Calu3 (cell line): Measurements from ENCODE around the gene ADH5. TPM values are rescaled to one million over a fixed set of nuclear protein-coding genes. Genes with fewer than 3 reads are reported as not detected.

ENCODE experiments used
- BruUV-seq: library from RNA; stranded (reverse); fragments of 400-500 nt; replicated peaks from 2 replicates; lab custom pipeline; 2021; lab: Mats Ljungman, UMichigan
- CTCF ChIA-PET: fragments of 300-600 bp; sonication (Branson Sonifier 250); formaldehyde crosslinking; loops from one replicate; lab custom pipeline; 2022; ENCODE audit warnings: antibody characterized with exemption; lab: Charles Lee
- DNase-seq: peaks from one replicate; pipeline ENCODE4 v3.0.0; 2022
- H3K27ac Mint-ChIP-seq: one replicate; pipeline ENCODE4 v1.8.0; 2022; ENCODE audit warnings: mixed read lengths; ENCODE audit not compliant: unreplicated experiment
- H3K27me3 Mint-ChIP-seq: one replicate; pipeline ENCODE4 v1.8.0; 2022; ENCODE audit warnings: mixed read lengths; ENCODE audit not compliant: unreplicated experiment
- H3K36me3 Mint-ChIP-seq: one replicate; pipeline ENCODE4 v1.8.0; 2022; ENCODE audit warnings: mild to moderate bottlenecking, moderate library complexity, mixed read lengths; ENCODE audit not compliant: insufficient read depth, unreplicated experiment
- H3K4me1 Mint-ChIP-seq: one replicate; pipeline ENCODE4 v1.8.0; 2022; ENCODE audit warnings: mild to moderate bottlenecking, low read depth, mixed read lengths; ENCODE audit not compliant: unreplicated experiment
- H3K4me3 Mint-ChIP-seq: one replicate; pipeline ENCODE4 v1.8.0; 2022; ENCODE audit warnings: mild to moderate bottlenecking, low read depth, moderate library complexity, mixed read lengths; ENCODE audit not compliant: unreplicated experiment
- H3K9me3 Mint-ChIP-seq: one replicate; pipeline ENCODE4 v1.8.0; 2022; ENCODE audit warnings: low read depth, mixed read lengths; ENCODE audit not compliant: unreplicated experiment
- intact Hi-C: fragments of 100-400 bp; cut with micrococcal nuclease; formaldehyde crosslinking; loops from one replicate; pipeline ENCODE4 v1.10.0; 2022; ENCODE audit not compliant: unreplicated experiment
- total RNA-seq: library from RNA; stranded (reverse); gene quantifications from 2 replicates; pipeline ENCODE4 v1.2.3, GENCODE V29; 2022
- TF ChIP-seq, protein P1 (sequence below): fragments of 200-600 bp; IDR thresholded peaks from one replicate; pipeline ENCODE4 v1.8.0; 2022; ENCODE audit warnings: antibody characterized with exemption; ENCODE audit not compliant: unreplicated experiment

ADH5 gene
- total RNA-seq, 1 experiment from 2014 or later = 88.8 TPM

- peaks cover 21% of the 10 kb centered on the region for H3K4me1 Mint-ChIP-seq
- CTCF ChIA-PET = interaction anchor here (0.7 kb wide), 1 partner anchor 63 kb away, joined by 3 read pairs; the partner anchor contains the start of gene METAP1
- DNase-seq = no peak
- no peak overlapping the region for H3K4me3 Mint-ChIP-seq
- intact Hi-C loops = loop anchor here (5.0 to 10.0 kb wide), 2 partner anchors 121 to 913 kb away; partner anchors contain the start of gene STPG2
- H3K27me3 Mint-ChIP-seq = no peaks in the 10 kb centered on the region
- peaks cover 31% of the 10 kb centered on the region for H3K36me3 Mint-ChIP-seq
- H3K27ac Mint-ChIP-seq = no peak overlapping the region
- no peaks in the 10 kb centered on the region for H3K9me3 Mint-ChIP-seq
- no TSS peak for BruUV-seq
- TF ChIP-seq, protein P1, sequence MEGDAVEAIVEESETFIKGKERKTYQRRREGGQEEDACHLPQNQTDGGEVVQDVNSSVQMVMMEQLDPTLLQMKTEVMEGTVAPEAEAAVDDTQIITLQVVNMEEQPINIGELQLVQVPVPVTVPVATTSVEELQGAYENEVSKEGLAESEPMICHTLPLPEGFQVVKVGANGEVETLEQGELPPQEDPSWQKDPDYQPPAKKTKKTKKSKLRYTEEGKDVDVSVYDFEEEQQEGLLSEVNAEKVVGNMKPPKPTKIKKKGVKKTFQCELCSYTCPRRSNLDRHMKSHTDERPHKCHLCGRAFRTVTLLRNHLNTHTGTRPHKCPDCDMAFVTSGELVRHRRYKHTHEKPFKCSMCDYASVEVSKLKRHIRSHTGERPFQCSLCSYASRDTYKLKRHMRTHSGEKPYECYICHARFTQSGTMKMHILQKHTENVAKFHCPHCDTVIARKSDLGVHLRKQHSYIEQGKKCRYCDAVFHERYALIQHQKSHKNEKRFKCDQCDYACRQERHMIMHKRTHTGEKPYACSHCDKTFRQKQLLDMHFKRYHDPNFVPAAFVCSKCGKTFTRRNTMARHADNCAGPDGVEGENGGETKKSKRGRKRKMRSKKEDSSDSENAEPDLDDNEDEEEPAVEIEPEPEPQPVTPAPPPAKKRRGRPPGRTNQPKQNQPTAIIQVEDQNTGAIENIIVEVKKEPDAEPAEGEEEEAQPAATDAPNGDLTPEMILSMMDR = no peak
Measured at GRCh38 chr4:99058228-99058627, 30.4 kb downstream of the ADH5 start.

GRCh38 chr4:99054428-99054994 lies 34.1 kb downstream of the ADH5 start:
- TF ChIP-seq, protein P1 = no peak
- Mint-ChIP-seq H3K27ac (no peak overlapping the region), H3K27me3 (no peaks in the 10 kb centered on the region), H3K36me3 (peaks cover 24% of the 10 kb centered on the region), H3K4me3 (no peak overlapping the region), H3K9me3 (no peaks in the 10 kb centered on the region), H3K4me1 (peaks cover 11% of the 10 kb centered on the region)
- intact Hi-C loops = loop anchor here (10.0 kb wide), 1 partner anchor 910 kb away; the partner anchor contains the start of gene STPG2
- CTCF ChIA-PET = interaction anchor here (0.7 kb wide), 1 partner anchor 11 kb away, joined by 3 read pairs; no protein-coding TSS in a partner anchor
- DNase-seq = no peak
- BruUV-seq = no TSS peak

GRCh38 chr4:99052902-99053301 lies 35.7 kb downstream of the ADH5 start:
- intact Hi-C loops = loop anchor here (10.0 kb wide), 1 partner anchor 908 kb away; the partner anchor contains the start of gene STPG2
- H3K27ac Mint-ChIP-seq = no peak overlapping the region
- TF ChIP-seq, protein P1 = no peak

GRCh38 chr4:99047710-99048109 lies 40.9 kb downstream of the ADH5 start:
- Mint-ChIP-seq H3K9me3 (no peaks in the 10 kb centered on the region), H3K4me3 (no peak overlapping the region), H3K36me3 (peaks cover 31% of the 10 kb centered on the region), H3K27ac (no peak overlapping the region), H3K4me1 (no peaks in the 10 kb centered on the region), H3K27me3 (no peaks in the 10 kb centered on the region)
- BruUV-seq = no TSS peak
- TF ChIP-seq, protein P1 = no peak
- intact Hi-C loops = no loop called here
- CTCF ChIA-PET = no interaction called here
- no peak for DNase-seq

More at GRCh38 chr4:99052902-99053301, 35.7 kb downstream of the ADH5 start:
- H3K4me1 Mint-ChIP-seq = peaks cover 8% of the 10 kb centered on the region
- peaks cover 24% of the 10 kb centered on the region for H3K36me3 Mint-ChIP-seq
- DNase-seq = no peak
- no TSS peak for BruUV-seq
- CTCF ChIA-PET = no interaction called here
- no peaks in the 10 kb centered on the region for H3K9me3 Mint-ChIP-seq
- H3K4me3 Mint-ChIP-seq = no peak overlapping the region
- H3K27me3 Mint-ChIP-seq = no peaks in the 10 kb centered on the region
